Uterus (tissue), 2 donors: Measurements from ENCODE around the gene KIAA1549.

Source experiments
- POLR2A ChIP-seq, 2 donors: fragments of 450-650 bp; IDR thresholded peaks; one replicate each; pipeline ENCODE4 v1.6.1; 2016; ENCODE audit warnings: antibody characterized with exemption in 2 of 2, mild to moderate bottlenecking in 1 of 2, moderate library complexity in 1 of 2
- TF ChIP-seq, protein P1 (sequence below), 4 experiments: fragments of 200-600 bp in 2 of 4; fragments of 450-650 bp in 2 of 4; sonication (generic) in 2 of 4; IDR thresholded peaks; one replicate each; pipeline ENCODE4 v1.5.1; 2016 to 2019; ENCODE audit warnings: antibody characterized with exemption in 4 of 4, mild to moderate bottlenecking in 2 of 4, moderate library complexity in 1 of 4

- TF ChIP-seq, protein P1, sequence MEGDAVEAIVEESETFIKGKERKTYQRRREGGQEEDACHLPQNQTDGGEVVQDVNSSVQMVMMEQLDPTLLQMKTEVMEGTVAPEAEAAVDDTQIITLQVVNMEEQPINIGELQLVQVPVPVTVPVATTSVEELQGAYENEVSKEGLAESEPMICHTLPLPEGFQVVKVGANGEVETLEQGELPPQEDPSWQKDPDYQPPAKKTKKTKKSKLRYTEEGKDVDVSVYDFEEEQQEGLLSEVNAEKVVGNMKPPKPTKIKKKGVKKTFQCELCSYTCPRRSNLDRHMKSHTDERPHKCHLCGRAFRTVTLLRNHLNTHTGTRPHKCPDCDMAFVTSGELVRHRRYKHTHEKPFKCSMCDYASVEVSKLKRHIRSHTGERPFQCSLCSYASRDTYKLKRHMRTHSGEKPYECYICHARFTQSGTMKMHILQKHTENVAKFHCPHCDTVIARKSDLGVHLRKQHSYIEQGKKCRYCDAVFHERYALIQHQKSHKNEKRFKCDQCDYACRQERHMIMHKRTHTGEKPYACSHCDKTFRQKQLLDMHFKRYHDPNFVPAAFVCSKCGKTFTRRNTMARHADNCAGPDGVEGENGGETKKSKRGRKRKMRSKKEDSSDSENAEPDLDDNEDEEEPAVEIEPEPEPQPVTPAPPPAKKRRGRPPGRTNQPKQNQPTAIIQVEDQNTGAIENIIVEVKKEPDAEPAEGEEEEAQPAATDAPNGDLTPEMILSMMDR (IDR thresholded peaks at IDR 0.05), result no peak
- no peak for TF ChIP-seq POLR2A (IDR thresholded peaks at IDR 0.05)
Measured at GRCh38 chr7:138843632-138844580, 137.3 kb downstream of the KIAA1549 start.
